HepG2 (cell line): ENCODE results near the gene TDG. TPM values are rescaled to one million over a fixed set of nuclear protein-coding genes. Genes with fewer than 3 reads are reported as not detected.

ENCODE experiments used
- BRD4 ChIP-seq: sonication (generic); formaldehyde crosslinking; IDR thresholded peaks from 2 replicates; pipeline ENCODE4 v1.4.0; 2020; ENCODE audit warnings: missing genetic modification reagents
- ETV6 ChIP-seq: sonication (generic); formaldehyde crosslinking; conservative IDR thresholded peaks from 2 replicates; pipeline ENCODE4 v1.4.0; 2020; ENCODE audit warnings: missing genetic modification reagents
- HCFC1 ChIP-seq: fragments of 150-350 bp; IDR thresholded peaks from 2 replicates; pipeline ENCODE4 v1.6.1; 2014; ENCODE audit warnings: low read depth, low read length
- KLF16 ChIP-seq, 2 experiments: sonication (generic) in 1 of 2; formaldehyde crosslinking in 1 of 2; IDR thresholded peaks; 2 replicates each; pipeline versions ENCODE4 v1.6.1 to v1.8.0; 2016 to 2023; ENCODE audit warnings: missing genetic modification reagents in 2 of 2, missing compliant biosample characterization in 1 of 2
- SNAI1 ChIP-seq: sonication (generic); formaldehyde crosslinking; IDR thresholded peaks from 2 replicates; pipeline ENCODE4 v1.5.0; 2020; ENCODE audit warnings: mild to moderate bottlenecking, missing genetic modification reagents, borderline replicate concordance
- TBL1XR1 ChIP-seq: fragments of 150-350 bp; IDR thresholded peaks from 2 replicates; pipeline ENCODE4 v1.6.1; 2014; ENCODE audit warnings: borderline replicate concordance, low read length; ENCODE audit not compliant: partially characterized antibody
- ZNF607 ChIP-seq: sonication (generic); formaldehyde crosslinking; IDR thresholded peaks from 2 replicates; pipeline ENCODE4 v1.5.1; 2020; ENCODE audit warnings: missing genetic modification reagents, mild to moderate bottlenecking, borderline replicate concordance
- ZNF646 ChIP-seq: sonication (generic); formaldehyde crosslinking; IDR thresholded peaks from 2 replicates; pipeline ENCODE4 v1.9.0; 2021; ENCODE audit warnings: mild to moderate bottlenecking, missing genetic modification reagents
- polyA plus RNA-seq, 8 experiments: library from polyadenylated mRNA; depleted of rRNA in 3 of 8; stranded (reverse) in 7 of 8; unstranded in 1 of 8; fragments of >200 nt; fragmentation: Illumina TruSeq in 4 of 8; extraction: Trizol in 4 of 8; gene quantifications; 2 replicates each; pipeline versions ENCODE4 v1.2.1 to v1.2.3, GENCODE V29; 2011 to 2016; ENCODE audit warnings: low read depth in 4 of 8, missing spikeins in 1 of 8, mixed read lengths in 1 of 8; ENCODE audit not compliant: insufficient read depth in 1 of 8
- total RNA-seq, 5 experiments: library from RNA; depleted of rRNA; stranded (reverse); fragments of >200 nt; fragmentation: Illumina TruSeq; extraction: Trizol; gene quantifications; 2 replicates each; pipeline ENCODE4 v1.2.3, GENCODE V29; 2016; ENCODE audit warnings: low read depth in 1 of 5
- TF ChIP-seq, protein P1 (sequence below): sonication (generic); formaldehyde crosslinking; IDR thresholded peaks from 2 replicates; pipeline ENCODE4 v1.9.0; 2021; ENCODE audit warnings: missing genetic modification reagents, borderline replicate concordance
- TF ChIP-seq, protein P2 (sequence below): sonication (generic); formaldehyde crosslinking; IDR thresholded peaks from one replicate; pipeline ENCODE4 v1.5.1; 2020; ENCODE audit warnings: mild to moderate bottlenecking, missing genetic modification reagents; ENCODE audit errors: not compliant biosample characterization

Gene TDG
- total and polyA plus RNA-seq, 2 of the 13 experiments (the other 11 are each of a cell fraction or from before 2014, with no cell fraction given), result 14.2 to 19.5 TPM

- peak; percentile 35 for TF ChIP-seq TBL1XR1
- TF ChIP-seq HCFC1, result no peak; the same call in 1 of the 2 replicates
- TF ChIP-seq KLF16 (CRISPR knock-in tag; IDR thresholded peaks at IDR 0.05), result peak in 1 of 2 experiments; percentile 14; a peak in 1 of 4 replicates
- no peak for TF ChIP-seq ZNF607 (CRISPR knock-in tag)
- no peak for TF ChIP-seq ETV6 (CRISPR knock-in tag)
- no peak for TF ChIP-seq ZNF646
- TF ChIP-seq, protein P1, sequence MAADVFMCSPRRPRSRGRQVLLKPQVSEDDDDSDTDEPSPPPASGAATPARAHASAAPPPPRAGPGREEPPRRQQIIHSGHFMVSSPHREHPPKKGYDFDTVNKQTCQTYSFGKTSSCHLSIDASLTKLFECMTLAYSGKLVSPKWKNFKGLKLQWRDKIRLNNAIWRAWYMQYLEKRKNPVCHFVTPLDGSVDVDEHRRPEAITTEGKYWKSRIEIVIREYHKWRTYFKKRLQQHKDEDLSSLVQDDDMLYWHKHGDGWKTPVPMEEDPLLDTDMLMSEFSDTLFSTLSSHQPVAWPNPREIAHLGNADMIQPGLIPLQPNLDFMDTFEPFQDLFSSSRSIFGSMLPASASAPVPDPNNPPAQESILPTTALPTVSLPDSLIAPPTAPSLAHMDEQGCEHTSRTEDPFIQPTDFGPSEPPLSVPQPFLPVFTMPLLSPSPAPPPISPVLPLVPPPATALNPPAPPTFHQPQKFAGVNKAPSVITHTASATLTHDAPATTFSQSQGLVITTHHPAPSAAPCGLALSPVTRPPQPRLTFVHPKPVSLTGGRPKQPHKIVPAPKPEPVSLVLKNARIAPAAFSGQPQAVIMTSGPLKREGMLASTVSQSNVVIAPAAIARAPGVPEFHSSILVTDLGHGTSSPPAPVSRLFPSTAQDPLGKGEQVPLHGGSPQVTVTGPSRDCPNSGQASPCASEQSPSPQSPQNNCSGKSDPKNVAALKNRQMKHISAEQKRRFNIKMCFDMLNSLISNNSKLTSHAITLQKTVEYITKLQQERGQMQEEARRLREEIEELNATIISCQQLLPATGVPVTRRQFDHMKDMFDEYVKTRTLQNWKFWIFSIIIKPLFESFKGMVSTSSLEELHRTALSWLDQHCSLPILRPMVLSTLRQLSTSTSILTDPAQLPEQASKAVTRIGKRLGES (CRISPR knock-in tag), result no peak
- TF ChIP-seq SNAI1 (CRISPR knock-in tag), result no peak
- TF ChIP-seq, protein P2, sequence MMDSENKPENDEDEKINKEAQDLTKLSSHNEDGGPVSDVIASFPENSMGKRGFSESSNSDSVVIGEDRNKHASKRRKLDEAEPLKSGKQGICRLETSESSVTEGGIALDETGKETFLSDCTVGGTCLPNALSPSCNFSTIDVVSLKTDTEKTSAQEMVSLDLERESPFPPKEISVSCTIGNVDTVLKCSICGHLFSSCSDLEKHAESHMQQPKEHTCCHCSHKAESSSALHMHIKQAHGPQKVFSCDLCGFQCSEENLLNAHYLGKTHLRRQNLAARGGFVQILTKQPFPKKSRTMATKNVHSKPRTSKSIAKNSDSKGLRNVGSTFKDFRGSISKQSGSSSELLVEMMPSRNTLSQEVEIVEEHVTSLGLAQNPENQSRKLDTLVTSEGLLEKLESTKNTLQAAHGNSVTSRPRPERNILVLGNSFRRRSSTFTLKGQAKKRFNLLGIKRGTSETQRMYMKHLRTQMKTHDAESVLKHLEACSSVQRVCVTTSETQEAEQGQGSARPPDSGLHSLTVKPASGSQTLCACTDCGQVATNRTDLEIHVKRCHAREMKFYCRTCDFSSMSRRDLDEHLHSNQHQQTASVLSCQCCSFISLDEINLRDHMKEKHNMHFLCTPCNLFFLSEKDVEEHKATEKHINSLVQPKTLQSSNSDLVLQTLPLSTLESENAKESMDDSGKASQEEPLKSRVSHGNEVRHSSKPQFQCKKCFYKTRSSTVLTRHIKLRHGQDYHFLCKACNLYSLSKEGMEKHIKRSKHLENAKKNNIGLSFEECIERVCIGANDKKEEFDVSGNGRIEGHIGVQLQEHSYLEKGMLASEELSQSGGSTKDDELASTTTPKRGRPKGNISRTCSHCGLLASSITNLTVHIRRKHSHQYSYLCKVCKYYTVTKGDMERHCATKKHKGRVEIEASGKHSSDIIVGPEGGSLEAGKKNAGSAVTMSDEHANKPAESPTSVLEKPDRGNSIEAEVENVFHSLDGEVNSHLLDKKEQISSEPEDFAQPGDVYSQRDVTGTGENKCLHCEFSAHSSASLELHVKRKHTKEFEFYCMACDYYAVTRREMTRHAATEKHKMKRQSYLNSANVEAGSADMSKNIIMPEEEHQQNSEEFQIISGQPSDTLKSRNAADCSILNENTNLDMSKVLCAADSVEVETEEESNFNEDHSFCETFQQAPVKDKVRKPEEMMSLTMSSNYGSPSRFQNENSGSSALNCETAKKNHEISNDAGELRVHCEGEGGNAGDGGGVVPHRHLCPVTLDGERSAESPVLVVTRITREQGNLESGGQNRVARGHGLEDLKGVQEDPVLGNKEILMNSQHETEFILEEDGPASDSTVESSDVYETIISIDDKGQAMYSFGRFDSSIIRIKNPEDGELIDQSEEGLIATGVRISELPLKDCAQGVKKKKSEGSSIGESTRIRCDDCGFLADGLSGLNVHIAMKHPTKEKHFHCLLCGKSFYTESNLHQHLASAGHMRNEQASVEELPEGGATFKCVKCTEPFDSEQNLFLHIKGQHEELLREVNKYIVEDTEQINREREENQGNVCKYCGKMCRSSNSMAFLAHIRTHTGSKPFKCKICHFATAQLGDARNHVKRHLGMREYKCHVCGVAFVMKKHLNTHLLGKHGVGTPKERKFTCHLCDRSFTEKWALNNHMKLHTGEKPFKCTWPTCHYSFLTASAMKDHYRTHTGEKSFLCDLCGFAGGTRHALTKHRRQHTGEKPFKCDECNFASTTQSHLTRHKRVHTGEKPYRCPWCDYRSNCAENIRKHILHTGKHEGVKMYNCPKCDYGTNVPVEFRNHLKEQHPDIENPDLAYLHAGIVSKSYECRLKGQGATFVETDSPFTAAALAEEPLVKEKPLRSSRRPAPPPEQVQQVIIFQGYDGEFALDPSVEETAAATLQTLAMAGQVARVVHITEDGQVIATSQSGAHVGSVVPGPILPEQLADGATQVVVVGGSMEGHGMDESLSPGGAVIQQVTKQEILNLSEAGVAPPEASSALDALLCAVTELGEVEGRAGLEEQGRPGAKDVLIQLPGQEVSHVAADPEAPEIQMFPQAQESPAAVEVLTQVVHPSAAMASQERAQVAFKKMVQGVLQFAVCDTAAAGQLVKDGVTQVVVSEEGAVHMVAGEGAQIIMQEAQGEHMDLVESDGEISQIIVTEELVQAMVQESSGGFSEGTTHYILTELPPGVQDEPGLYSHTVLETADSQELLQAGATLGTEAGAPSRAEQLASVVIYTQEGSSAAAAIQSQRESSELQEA (CRISPR knock-in tag), result peak; percentile 79
- no peak for TF ChIP-seq BRD4
Observed at GRCh38 chr12:103929046-103929783, 36.5 kb upstream of the TDG start (continued).
